Measurements from ENCODE around the gene PRKCA.

- no peak for TF ChIP-seq YY1 (IDR thresholded peaks at IDR 0.05; ENCODE audit: insufficient read depth, insufficient read length)
- no peak for TF ChIP-seq SUZ12 (IDR thresholded peaks at IDR 0.05; ENCODE audit: extremely low read depth, insufficient read depth, insufficient read length)
Observed at GRCh38 chr17:66803474-66803951, 501.1 kb downstream of the PRKCA start.

Measured in NT2/D1 (cell line).